ENCODE data around the gene RRAS.

Gene RRAS

DNA sequence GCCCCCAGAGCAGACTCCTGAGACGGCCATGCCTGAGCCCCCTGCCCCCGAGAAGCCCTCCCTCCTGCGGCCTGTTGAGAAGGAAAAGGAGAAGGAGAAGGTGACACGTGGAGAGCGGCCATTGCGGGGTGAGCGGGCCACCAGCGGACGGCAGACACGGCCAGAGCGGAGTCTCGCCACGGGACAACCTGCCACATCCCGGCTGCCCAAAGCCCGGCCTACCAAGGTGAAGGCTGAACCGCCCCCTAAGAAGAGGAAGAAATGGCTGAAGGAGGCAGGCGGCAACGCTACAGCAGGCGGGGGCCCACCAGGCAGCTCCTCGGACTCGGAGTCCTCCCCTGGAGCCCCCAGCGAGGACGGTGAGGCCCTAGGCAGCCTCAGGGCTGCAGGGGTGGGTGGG lies 24.1 kb downstream of the RRAS start:
- Histone ChIP-seq H3K4me3 (ENCODE audit: low read length) (no peak overlapping the region), H4K20me1 (ENCODE audit: insufficient read depth, low read length) (no peaks in the 10 kb centered on the region), H3K4me2 (ENCODE audit: low read depth, low read length) (no peak overlapping the region), H2AFZ (ENCODE audit: low read length) (no peak overlapping the region), H3K9me3 (replicated peaks; ENCODE audit: insufficient read depth, low read length) (no peaks in the 10 kb centered on the region), H3F3A (ENCODE audit: insufficient read depth, low read length) (no peaks in the 10 kb centered on the region), H3K79me2 (ENCODE audit: low read length) (peaks cover 24% of the 10 kb centered on the region), H3K27ac (ENCODE audit: low read length) (no peak overlapping the region), H3K9me2 (replicated peaks; ENCODE audit: insufficient read depth, low read length) (no peaks in the 10 kb centered on the region), H3K36me3 (replicated peaks; ENCODE audit: insufficient read depth, low read length) (no peaks in the 10 kb centered on the region), H3K9ac (ENCODE audit: low read length) (no peak overlapping the region), H3K4me1 (ENCODE audit: low read length) (no peaks in the 10 kb centered on the region), H3K27me3 (replicated peaks; ENCODE audit: insufficient read depth, low read length) (no peaks in the 10 kb centered on the region)
- DNase-seq = no peak
- TF ChIP-seq EZH2phosphoT487 (IDR thresholded peaks at IDR 0.05; ENCODE audit: low read length) (no peak), EZH2 (optimal IDR thresholded peaks at IDR 0.05; ENCODE audit: low read depth, low read length) (no peak)
- TF ChIP-seq, protein P1, sequence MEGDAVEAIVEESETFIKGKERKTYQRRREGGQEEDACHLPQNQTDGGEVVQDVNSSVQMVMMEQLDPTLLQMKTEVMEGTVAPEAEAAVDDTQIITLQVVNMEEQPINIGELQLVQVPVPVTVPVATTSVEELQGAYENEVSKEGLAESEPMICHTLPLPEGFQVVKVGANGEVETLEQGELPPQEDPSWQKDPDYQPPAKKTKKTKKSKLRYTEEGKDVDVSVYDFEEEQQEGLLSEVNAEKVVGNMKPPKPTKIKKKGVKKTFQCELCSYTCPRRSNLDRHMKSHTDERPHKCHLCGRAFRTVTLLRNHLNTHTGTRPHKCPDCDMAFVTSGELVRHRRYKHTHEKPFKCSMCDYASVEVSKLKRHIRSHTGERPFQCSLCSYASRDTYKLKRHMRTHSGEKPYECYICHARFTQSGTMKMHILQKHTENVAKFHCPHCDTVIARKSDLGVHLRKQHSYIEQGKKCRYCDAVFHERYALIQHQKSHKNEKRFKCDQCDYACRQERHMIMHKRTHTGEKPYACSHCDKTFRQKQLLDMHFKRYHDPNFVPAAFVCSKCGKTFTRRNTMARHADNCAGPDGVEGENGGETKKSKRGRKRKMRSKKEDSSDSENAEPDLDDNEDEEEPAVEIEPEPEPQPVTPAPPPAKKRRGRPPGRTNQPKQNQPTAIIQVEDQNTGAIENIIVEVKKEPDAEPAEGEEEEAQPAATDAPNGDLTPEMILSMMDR (IDR thresholded peaks at IDR 0.05; ENCODE audit: low read length) = no peak

DNA sequence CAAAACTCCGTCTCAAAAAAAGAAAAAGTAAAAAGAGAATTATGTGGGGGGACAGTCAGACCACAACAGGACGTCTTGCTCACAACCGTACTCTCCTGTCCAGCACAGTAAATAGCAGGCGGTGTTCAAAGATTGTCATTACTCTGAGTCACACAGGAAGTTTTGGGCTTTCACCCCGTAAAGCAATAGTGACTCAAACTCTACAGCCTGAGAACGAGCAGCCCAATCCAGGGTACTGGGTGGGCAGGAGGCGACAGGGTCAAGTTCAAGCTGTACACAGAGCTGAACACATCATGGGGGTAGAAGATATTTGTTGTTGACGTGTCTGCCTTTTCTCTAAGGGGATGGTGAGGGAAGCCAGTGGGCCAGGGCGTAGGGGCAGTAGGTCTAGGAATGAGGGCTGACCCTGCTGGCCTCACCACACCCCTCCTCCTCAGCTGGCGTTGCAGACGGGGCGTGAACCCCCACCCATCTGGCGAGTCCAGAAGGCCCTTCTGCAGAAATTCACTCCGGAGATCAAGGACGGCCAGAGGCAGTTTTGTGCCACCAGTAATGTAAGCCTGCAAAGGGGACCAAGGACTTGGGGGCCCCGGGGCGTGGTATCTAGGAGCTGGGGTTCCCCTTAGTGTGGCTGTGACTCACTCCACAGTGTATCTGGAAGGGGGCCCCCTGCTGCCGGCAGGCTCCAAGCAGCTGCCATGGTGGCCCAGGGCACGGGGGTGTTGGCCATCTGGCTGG lies 25.7 kb downstream of the RRAS start:
- Histone ChIP-seq H3F3A (ENCODE audit: insufficient read depth, low read length) (no peaks in the 10 kb centered on the region), H3K27ac (ENCODE audit: low read length) (no peak overlapping the region), H3K9me3 (replicated peaks; ENCODE audit: insufficient read depth, low read length) (no peaks in the 10 kb centered on the region), H3K9me2 (replicated peaks; ENCODE audit: insufficient read depth, low read length) (no peaks in the 10 kb centered on the region), H4K20me1 (ENCODE audit: insufficient read depth, low read length) (no peaks in the 10 kb centered on the region), H3K4me3 (ENCODE audit: low read length) (no peak overlapping the region), H3K36me3 (replicated peaks; ENCODE audit: insufficient read depth, low read length) (no peaks in the 10 kb centered on the region), H3K4me1 (ENCODE audit: low read length) (no peaks in the 10 kb centered on the region), H3K79me2 (ENCODE audit: low read length) (peaks cover 28% of the 10 kb centered on the region), H3K27me3 (replicated peaks; ENCODE audit: insufficient read depth, low read length) (no peaks in the 10 kb centered on the region), H3K4me2 (ENCODE audit: low read depth, low read length) (no peak overlapping the region), H2AFZ (ENCODE audit: low read length) (no peak overlapping the region), H3K9ac (ENCODE audit: low read length) (no peak overlapping the region)
- no peak for TF ChIP-seq EZH2phosphoT487 (IDR thresholded peaks at IDR 0.05; ENCODE audit: low read length)
- TF ChIP-seq, protein P1 (IDR thresholded peaks at IDR 0.05; ENCODE audit: low read length) = no peak
- TF ChIP-seq EZH2 (optimal IDR thresholded peaks at IDR 0.05; ENCODE audit: low read depth, low read length) = no peak
- no peak for DNase-seq

DNA sequence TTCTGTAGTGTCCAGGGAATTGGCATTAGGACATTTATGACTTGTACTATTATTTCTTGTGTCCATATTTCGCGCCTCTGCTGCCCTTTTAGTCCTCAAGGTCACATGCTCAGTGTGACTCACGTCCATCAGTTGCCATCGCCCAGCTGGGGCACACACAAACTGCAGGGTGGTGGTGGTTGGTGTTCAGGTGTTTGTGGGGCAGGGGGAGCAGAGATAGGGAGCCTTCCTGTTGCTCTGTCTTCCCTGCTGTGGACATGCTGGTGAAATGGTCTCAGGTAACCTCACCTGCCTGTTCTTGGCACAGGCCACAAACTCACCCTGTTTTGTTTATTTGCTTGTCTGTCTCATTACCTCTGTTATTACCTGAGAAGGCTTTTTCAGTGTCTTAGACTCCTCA lies 26.6 kb downstream of the RRAS start:
- peaks cover 5% of the 10 kb centered on the region; the same call in 1 of the 2 replicates for H3K36me3 ChIP-seq (replicated peaks; ENCODE audit: insufficient read depth, low read length)
- H3F3A ChIP-seq (ENCODE audit: insufficient read depth, low read length) = no peaks in the 10 kb centered on the region
- peaks cover 37% of the 10 kb centered on the region for H3K79me2 ChIP-seq (ENCODE audit: low read length)
- H3K27me3 ChIP-seq (replicated peaks; ENCODE audit: insufficient read depth, low read length) = no peaks in the 10 kb centered on the region
- no peak for DNase-seq
- H4K20me1 ChIP-seq (ENCODE audit: insufficient read depth, low read length) = no peaks in the 10 kb centered on the region
- no peak overlapping the region for H3K4me3 ChIP-seq (ENCODE audit: low read length)
- H3K9me2 ChIP-seq (replicated peaks; ENCODE audit: insufficient read depth, low read length) = no peaks in the 10 kb centered on the region
- H3K9me3 ChIP-seq (replicated peaks; ENCODE audit: insufficient read depth, low read length) = no peaks in the 10 kb centered on the region
- H2AFZ ChIP-seq (ENCODE audit: low read length) = no peak overlapping the region
- no peaks in the 10 kb centered on the region for H3K4me1 ChIP-seq (ENCODE audit: low read length)
- no peak overlapping the region for H3K27ac ChIP-seq (ENCODE audit: low read length)
- TF ChIP-seq, protein P1 (IDR thresholded peaks at IDR 0.05; ENCODE audit: low read length) = no peak
- TF ChIP-seq EZH2 (optimal IDR thresholded peaks at IDR 0.05; ENCODE audit: low read depth, low read length) = no peak
- TF ChIP-seq EZH2phosphoT487 (IDR thresholded peaks at IDR 0.05; ENCODE audit: low read length) = no peak
- no peak overlapping the region for H3K4me2 ChIP-seq (ENCODE audit: low read depth, low read length)
- H3K9ac ChIP-seq (ENCODE audit: low read length) = no peak overlapping the region
